SK-N-SH treated with all-trans-retinoic acid at 6 μM for 48 hours (cell line): ENCODE results near the gene LMBR1.

Experiments
- ATAC-seq: fragments of 200-7000 bp; cut with Tn5 transposase; 3 replicates; pipeline ENCODE4 v1.9.1; 2020; ENCODE audit warnings: mild to moderate bottlenecking, moderate library complexity
- ARNTL ChIP-seq: fragments of 450-650 bp; formaldehyde crosslinking; IDR thresholded peaks from 2 replicates; pipeline ENCODE4 v1.5.0; 2020; ENCODE audit warnings: low read depth, mild to moderate bottlenecking, moderate library complexity, borderline replicate concordance
- BACH2 ChIP-seq: fragments of 250-450 bp; sonication (Bioruptor Pico); IDR thresholded peaks from 2 replicates; pipeline ENCODE4 v1.9.0; 2021; ENCODE audit warnings: mild to moderate bottlenecking, borderline replicate concordance
- ESRRG ChIP-seq: fragments of 250-450 bp; sonication (Bioruptor Pico); IDR thresholded peaks from 2 replicates; pipeline ENCODE4 v1.6.1; 2021; ENCODE audit warnings: mild to moderate bottlenecking
- GLIS3 ChIP-seq: fragments of 250-450 bp; sonication (Bioruptor Pico); IDR thresholded peaks from 2 replicates; pipeline ENCODE4 v1.5.0; 2020; ENCODE audit warnings: mild to moderate bottlenecking, moderate library complexity
- ISL1 ChIP-seq: fragments of 250-450 bp; sonication (Bioruptor Pico); IDR thresholded peaks from 2 replicates; pipeline ENCODE4 v2.1.2; 2022; ENCODE audit warnings: mild to moderate bottlenecking, moderate library complexity
- OSR1 ChIP-seq: fragments of 250-450 bp; sonication (Bioruptor Pico); IDR thresholded peaks from 2 replicates; pipeline ENCODE4 v1.8.0; 2022; ENCODE audit warnings: moderate library complexity, mild to moderate bottlenecking, inconsistent platforms
- RARB ChIP-seq: fragments of 250-450 bp; sonication (Bioruptor Pico); IDR thresholded peaks from 2 replicates; pipeline ENCODE4 v1.8.0; 2021; ENCODE audit warnings: mild to moderate bottlenecking, moderate library complexity
- SNAI2 ChIP-seq: fragments of 250-450 bp; sonication (Bioruptor Pico); IDR thresholded peaks from 2 replicates; pipeline ENCODE4 v1.5.0; 2020; ENCODE audit warnings: mild to moderate bottlenecking, moderate library complexity
- TCF4 ChIP-seq: fragments of 250-450 bp; sonication (Bioruptor Pico); IDR thresholded peaks from 2 replicates; pipeline ENCODE4 v1.8.0; 2021; ENCODE audit warnings: mild to moderate bottlenecking, moderate library complexity, borderline replicate concordance
- TOX ChIP-seq: fragments of 250-450 bp; sonication (Bioruptor Pico); IDR thresholded peaks from 2 replicates; pipeline ENCODE4 v1.8.0; 2021; ENCODE audit warnings: mild to moderate bottlenecking, moderate library complexity, borderline replicate concordance
- ZC3H10 ChIP-seq: fragments of 250-450 bp; sonication (Bioruptor Pico); IDR thresholded peaks from 2 replicates; pipeline ENCODE4 v1.5.1; 2021; ENCODE audit warnings: mild to moderate bottlenecking, moderate library complexity
- ZFP3 ChIP-seq: fragments of 250-450 bp; sonication (Bioruptor Pico); IDR thresholded peaks from 2 replicates; pipeline ENCODE4 v1.5.0; 2020; ENCODE audit warnings: mild to moderate bottlenecking, moderate library complexity
- ZFP30 ChIP-seq: fragments of 450-650 bp; formaldehyde crosslinking; IDR thresholded peaks from 2 replicates; pipeline ENCODE4 v1.5.0; 2022; ENCODE audit warnings: mild to moderate bottlenecking, moderate library complexity
- ZNF565 ChIP-seq: fragments of 450-650 bp; formaldehyde crosslinking; conservative IDR thresholded peaks from 2 replicates; pipeline ENCODE4 v1.5.0; 2020; ENCODE audit warnings: low read depth, mild to moderate bottlenecking, moderate library complexity
- ZNF70 ChIP-seq: fragments of 450-650 bp; formaldehyde crosslinking; IDR thresholded peaks from 2 replicates; pipeline ENCODE4 v1.5.0; 2020; ENCODE audit warnings: mild to moderate bottlenecking, moderate library complexity
- ZNF8 ChIP-seq: fragments of 450-650 bp; formaldehyde crosslinking; IDR thresholded peaks from 2 replicates; pipeline ENCODE4 v1.5.0; 2020; ENCODE audit warnings: mild to moderate bottlenecking, moderate library complexity
- TF ChIP-seq, protein P1 (sequence below): fragments of 250-450 bp; sonication (Bioruptor Pico); IDR thresholded peaks from 2 replicates; pipeline ENCODE4 v1.5.1; 2021; ENCODE audit warnings: mild to moderate bottlenecking, moderate library complexity
- TF ChIP-seq, protein P2 (sequence below): fragments of 250-450 bp; sonication (Bioruptor Pico); IDR thresholded peaks from 2 replicates; pipeline ENCODE4 v1.8.0; 2021; ENCODE audit warnings: low read depth, mild to moderate bottlenecking, moderate library complexity, borderline replicate concordance
- TF ChIP-seq, protein P3 (sequence below): fragments of 250-450 bp; sonication (Bioruptor Pico); IDR thresholded peaks from 2 replicates; pipeline ENCODE4 v1.5.0; 2020; ENCODE audit warnings: mild to moderate bottlenecking, moderate library complexity
- TF ChIP-seq, protein P4 (sequence below): fragments of 250-450 bp; sonication (Bioruptor Pico); IDR thresholded peaks from 2 replicates; pipeline ENCODE4 v1.8.0; 2020; ENCODE audit warnings: mild to moderate bottlenecking, moderate library complexity, borderline replicate concordance

The LMBR1 gene

GRCh38 chr7:156739596-156739995 is 153.4 kb downstream of the LMBR1 start:
- ATAC-seq, result no peak
- TF ChIP-seq ZFP3 (CRISPR knock-in tag), result no peak

GRCh38 chr7:156735851-156736250 is 157.1 kb downstream of the LMBR1 start:
- TF ChIP-seq OSR1 (CRISPR knock-in tag) (no peak), TOX (CRISPR knock-in tag) (no peak), GLIS3 (CRISPR knock-in tag) (no peak), ZNF565 (CRISPR knock-in tag) (no peak)
- TF ChIP-seq, protein P1, sequence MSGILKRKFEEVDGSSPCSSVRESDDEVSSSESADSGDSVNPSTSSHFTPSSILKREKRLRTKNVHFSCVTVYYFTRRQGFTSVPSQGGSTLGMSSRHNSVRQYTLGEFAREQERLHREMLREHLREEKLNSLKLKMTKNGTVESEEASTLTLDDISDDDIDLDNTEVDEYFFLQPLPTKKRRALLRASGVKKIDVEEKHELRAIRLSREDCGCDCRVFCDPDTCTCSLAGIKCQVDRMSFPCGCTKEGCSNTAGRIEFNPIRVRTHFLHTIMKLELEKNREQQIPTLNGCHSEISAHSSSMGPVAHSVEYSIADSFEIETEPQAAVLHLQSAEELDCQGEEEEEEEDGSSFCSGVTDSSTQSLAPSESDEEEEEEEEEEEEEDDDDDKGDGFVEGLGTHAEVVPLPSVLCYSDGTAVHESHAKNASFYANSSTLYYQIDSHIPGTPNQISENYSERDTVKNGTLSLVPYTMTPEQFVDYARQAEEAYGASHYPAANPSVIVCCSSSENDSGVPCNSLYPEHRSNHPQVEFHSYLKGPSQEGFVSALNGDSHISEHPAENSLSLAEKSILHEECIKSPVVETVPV, result no peak
- TF ChIP-seq, all 23 proteins: peak for 0
- ATAC-seq, result no peak

- ATAC-seq, result no peak
- TF ChIP-seq ZFP30 (CRISPR knock-in tag) (no peak), SNAI2 (CRISPR knock-in tag) (no peak), ZNF565 (CRISPR knock-in tag) (no peak), ESRRG (CRISPR knock-in tag) (no peak), TOX (CRISPR knock-in tag) (no peak), RARB (CRISPR knock-in tag) (no peak), ZNF70 (no peak), ISL1 (CRISPR knock-in tag) (no peak), ZFP3 (CRISPR knock-in tag) (no peak), TCF4 (CRISPR knock-in tag) (no peak), BACH2 (CRISPR knock-in tag) (no peak), OSR1 (CRISPR knock-in tag) (no peak), ARNTL (CRISPR knock-in tag) (no peak), ZNF8 (CRISPR knock-in tag) (no peak), ZC3H10 (CRISPR knock-in tag) (no peak), GLIS3 (CRISPR knock-in tag) (no peak)
- TF ChIP-seq, protein P2, sequence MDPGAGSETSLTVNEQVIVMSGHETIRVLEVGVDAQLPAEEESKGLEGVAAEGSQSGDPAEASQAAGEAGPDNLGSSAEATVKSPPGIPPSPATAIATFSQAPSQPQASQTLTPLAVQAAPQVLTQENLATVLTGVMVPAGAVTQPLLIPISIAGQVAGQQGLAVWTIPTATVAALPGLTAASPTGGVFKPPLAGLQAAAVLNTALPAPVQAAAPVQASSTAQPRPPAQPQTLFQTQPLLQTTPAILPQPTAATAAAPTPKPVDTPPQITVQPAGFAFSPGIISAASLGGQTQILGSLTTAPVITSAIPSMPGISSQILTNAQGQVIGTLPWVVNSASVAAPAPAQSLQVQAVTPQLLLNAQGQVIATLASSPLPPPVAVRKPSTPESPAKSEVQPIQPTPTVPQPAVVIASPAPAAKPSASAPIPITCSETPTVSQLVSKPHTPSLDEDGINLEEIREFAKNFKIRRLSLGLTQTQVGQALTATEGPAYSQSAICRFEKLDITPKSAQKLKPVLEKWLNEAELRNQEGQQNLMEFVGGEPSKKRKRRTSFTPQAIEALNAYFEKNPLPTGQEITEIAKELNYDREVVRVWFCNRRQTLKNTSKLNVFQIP, result no peak
- TF ChIP-seq, protein P3, sequence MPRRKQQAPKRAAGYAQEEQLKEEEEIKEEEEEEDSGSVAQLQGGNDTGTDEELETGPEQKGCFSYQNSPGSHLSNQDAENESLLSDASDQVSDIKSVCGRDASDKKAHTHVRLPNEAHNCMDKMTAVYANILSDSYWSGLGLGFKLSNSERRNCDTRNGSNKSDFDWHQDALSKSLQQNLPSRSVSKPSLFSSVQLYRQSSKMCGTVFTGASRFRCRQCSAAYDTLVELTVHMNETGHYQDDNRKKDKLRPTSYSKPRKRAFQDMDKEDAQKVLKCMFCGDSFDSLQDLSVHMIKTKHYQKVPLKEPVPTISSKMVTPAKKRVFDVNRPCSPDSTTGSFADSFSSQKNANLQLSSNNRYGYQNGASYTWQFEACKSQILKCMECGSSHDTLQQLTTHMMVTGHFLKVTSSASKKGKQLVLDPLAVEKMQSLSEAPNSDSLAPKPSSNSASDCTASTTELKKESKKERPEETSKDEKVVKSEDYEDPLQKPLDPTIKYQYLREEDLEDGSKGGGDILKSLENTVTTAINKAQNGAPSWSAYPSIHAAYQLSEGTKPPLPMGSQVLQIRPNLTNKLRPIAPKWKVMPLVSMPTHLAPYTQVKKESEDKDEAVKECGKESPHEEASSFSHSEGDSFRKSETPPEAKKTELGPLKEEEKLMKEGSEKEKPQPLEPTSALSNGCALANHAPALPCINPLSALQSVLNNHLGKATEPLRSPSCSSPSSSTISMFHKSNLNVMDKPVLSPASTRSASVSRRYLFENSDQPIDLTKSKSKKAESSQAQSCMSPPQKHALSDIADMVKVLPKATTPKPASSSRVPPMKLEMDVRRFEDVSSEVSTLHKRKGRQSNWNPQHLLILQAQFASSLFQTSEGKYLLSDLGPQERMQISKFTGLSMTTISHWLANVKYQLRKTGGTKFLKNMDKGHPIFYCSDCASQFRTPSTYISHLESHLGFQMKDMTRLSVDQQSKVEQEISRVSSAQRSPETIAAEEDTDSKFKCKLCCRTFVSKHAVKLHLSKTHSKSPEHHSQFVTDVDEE (CRISPR knock-in tag), result no peak
- TF ChIP-seq, protein P1, result no peak
- TF ChIP-seq, protein P4, sequence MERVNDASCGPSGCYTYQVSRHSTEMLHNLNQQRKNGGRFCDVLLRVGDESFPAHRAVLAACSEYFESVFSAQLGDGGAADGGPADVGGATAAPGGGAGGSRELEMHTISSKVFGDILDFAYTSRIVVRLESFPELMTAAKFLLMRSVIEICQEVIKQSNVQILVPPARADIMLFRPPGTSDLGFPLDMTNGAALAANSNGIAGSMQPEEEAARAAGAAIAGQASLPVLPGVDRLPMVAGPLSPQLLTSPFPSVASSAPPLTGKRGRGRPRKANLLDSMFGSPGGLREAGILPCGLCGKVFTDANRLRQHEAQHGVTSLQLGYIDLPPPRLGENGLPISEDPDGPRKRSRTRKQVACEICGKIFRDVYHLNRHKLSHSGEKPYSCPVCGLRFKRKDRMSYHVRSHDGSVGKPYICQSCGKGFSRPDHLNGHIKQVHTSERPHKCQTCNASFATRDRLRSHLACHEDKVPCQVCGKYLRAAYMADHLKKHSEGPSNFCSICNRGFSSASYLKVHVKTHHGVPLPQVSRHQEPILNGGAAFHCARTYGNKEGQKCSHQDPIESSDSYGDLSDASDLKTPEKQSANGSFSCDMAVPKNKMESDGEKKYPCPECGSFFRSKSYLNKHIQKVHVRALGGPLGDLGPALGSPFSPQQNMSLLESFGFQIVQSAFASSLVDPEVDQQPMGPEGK (CRISPR knock-in tag), result no peak
Observed at GRCh38 chr7:156733638-156734037, 159.3 kb downstream of the LMBR1 start.
